Thyroid gland (tissue), 4 donors: ENCODE data around the gene CISD3.

Experiments
- POLR2A ChIP-seq, 2 donors: fragments of 450-650 bp; IDR thresholded peaks; one replicate each; pipeline ENCODE4 v1.6.1; 2017; ENCODE audit warnings: antibody characterized with exemption in 2 of 2, mild to moderate bottlenecking in 2 of 2, moderate library complexity in 1 of 2
- TF ChIP-seq, protein P1 (sequence below), 6 experiments: fragments of 200-600 bp in 3 of 6; fragments of 450-650 bp in 3 of 6; sonication (generic) in 3 of 6; IDR thresholded peaks; one replicate each; pipeline ENCODE4 v1.5.1; 2016 to 2019; ENCODE audit warnings: antibody characterized with exemption in 6 of 6, mild to moderate bottlenecking in 2 of 6, inconsistent platforms in 1 of 6, moderate library complexity in 1 of 6

- no peak for TF ChIP-seq POLR2A (IDR thresholded peaks at IDR 0.05)
- TF ChIP-seq, protein P1, sequence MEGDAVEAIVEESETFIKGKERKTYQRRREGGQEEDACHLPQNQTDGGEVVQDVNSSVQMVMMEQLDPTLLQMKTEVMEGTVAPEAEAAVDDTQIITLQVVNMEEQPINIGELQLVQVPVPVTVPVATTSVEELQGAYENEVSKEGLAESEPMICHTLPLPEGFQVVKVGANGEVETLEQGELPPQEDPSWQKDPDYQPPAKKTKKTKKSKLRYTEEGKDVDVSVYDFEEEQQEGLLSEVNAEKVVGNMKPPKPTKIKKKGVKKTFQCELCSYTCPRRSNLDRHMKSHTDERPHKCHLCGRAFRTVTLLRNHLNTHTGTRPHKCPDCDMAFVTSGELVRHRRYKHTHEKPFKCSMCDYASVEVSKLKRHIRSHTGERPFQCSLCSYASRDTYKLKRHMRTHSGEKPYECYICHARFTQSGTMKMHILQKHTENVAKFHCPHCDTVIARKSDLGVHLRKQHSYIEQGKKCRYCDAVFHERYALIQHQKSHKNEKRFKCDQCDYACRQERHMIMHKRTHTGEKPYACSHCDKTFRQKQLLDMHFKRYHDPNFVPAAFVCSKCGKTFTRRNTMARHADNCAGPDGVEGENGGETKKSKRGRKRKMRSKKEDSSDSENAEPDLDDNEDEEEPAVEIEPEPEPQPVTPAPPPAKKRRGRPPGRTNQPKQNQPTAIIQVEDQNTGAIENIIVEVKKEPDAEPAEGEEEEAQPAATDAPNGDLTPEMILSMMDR (IDR thresholded peaks at IDR 0.05) = no peak
Measured at GRCh38 chr17:38741461-38741860, 11.3 kb downstream of the CISD3 start.
